ENCODE measurements around the gene ZNF677.
A peak's percentile ranks its signal among the peaks of the same experiment; 100 is the strongest.
"Not testable (repeated sequence)": the region's sequence is repeated elsewhere in the genome, so short reads cannot be mapped to it uniquely, and the experiment has no call there.

Gene ZNF677

DNA sequence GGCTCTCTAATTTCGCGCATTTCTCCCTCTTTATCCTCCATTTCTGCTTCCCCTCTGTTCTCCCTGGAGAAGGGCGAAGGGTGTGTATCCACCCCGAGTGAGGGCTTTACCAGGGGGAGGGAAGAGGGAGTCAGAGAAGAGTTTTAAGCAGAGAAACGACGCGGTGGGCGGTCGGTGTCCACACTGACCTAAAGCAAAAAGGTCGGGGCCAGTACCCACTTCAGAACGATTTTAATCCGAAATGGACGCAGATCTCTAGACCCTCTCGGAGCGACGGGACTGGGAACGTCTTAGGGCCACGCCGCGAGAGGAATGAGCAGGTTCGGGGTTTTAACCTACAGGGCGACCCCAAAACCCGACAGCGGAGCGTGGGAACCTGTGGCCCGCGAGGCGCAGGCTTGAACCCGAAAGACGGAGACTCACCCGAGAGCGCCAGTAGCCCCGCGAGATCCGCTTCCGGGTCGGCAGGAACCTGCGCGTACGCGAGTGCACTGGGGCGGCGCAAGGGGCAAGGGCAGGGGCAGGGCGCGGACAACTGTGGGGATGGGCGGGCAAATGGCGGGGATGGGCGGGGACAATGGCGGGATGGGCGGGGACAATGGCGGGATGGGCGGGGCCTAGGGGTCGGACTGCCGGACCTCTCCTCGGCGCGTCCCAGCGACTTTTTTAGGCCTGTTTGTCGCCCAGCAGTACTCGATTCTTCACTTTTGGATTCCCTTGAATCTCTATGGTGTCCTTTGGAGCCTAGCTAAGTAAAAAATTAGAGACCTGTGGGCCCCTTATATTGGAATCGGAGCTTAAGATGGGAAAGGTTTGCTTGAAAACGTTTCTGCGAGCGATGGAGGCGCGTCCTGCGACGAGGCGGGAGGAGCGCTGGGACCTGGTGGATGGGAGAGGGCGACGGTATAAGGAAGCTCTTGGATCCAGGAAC lies at the start of gene ZNF677:
TSS of gene ZNF677 (minus strand) at position 463 of the 931 bp plus-strand sequence. CDS start 3,323 bp downstream, outside the sequence.
- peak; percentile 29 to 85 (median 75) for DNase-seq

DNA sequence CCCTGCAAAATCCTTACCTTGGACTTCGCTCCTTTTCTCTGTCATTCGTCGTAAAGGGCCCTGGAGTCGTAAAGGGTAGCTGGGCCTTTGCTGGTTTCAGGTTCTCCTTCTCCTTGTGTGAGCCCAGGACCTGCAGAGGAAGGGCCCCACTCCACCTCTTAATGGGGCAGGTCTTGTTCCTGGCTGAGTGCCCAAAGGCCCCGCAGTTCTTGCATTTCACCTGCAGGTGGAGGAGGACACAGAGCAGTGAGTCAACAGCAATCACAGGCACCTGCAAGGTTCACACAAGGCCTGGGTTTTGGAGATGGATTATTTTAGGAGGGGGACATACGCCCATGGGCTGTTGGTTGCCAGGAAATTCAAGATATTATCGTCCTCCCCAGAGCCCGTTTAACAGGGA lies 46.7 kb upstream of the ZNF677 start:
- DNase-seq = peak in 1 of 6 experiments; percentile 1

DNA sequence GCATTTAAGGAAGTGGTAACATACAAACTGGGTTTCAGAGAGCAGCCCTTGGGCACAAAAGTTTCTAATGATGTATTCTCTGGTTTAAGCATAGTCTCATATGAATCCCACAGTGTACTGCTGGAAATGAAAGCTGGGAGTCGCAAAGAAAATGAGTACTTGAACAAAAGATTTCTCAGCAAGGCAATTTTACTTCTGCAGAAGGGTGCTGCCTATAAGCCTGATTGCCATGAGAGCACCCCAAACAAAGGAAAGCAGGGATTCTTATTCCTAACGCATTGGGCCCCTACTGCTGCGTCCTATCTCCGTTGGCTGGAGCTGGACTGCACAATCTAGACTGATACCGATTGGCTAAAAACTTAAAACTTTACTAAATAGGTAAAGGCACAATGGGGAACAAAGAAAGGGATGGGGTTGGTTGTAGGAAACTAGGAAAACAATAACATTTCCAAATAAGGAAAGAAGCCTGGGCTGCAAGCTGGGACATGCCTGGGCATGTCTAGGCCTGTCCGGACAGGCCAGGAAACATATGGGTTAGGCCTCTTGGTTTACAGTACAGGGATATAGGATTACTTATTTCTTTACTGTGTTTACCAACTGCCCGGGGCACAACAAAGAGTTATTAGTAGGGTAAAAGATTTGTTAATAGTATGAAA lies 40.2 kb upstream of the ZNF677 start:
- DNase-seq = no peak

DNA sequence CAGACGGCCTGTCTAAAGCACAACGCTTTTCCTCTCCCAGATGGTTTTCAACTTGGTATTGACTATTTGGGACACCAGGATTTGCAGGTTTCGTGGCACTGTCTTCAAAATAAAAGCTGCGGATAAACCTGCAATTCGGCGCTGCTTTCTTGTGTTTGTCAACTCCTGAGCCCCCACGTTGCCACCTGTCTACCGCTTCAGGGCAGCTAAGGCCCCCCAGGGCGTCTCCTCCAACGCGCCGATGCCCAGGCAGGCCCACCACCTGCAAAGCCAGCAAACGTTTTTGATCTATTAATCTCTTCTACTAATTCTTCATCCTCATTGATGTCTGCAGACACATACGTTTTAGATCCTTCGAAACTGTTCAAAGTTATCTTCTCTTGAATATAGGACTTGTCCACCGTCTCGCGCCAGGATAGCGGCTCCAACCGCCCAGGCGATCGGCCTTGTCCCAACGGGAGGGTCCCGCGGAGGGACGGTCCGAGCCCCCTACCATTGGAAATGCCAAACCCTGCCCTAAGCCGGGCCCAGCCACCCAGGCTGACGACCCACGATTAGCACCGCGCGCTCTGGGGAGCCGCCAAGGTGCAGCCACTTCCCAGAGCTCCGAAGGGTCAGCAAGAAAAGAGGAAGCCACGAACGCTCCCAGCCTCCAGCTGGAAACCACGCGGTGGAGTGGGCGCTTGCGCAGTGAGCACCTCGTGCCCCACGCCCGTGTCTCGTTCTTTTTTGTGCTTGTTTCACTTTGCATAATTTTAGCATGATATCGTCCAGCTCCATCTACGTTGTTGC lies 36.3 kb upstream of the ZNF677 start:
- DNase-seq = no peak

DNA sequence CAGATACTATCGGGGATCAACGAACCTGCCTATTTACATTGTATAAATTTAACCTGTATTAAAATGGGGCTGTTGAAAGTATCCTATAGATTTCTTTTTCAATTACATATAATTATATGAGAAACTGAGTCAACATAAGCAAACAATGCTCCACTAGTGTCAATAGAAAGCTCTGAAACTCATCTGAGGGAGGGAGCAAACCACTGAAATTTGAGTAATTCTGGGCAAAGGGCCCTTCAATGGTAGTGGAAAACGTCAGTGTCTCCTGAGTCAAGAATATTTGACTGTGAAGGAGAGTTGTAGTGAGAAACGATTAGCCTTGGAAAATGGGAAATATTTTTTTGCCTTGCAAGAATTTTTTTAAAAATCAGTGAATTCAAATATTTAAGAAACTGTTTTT lies 30.4 kb upstream of the ZNF677 start:
- DNase-seq = no peak

DNA sequence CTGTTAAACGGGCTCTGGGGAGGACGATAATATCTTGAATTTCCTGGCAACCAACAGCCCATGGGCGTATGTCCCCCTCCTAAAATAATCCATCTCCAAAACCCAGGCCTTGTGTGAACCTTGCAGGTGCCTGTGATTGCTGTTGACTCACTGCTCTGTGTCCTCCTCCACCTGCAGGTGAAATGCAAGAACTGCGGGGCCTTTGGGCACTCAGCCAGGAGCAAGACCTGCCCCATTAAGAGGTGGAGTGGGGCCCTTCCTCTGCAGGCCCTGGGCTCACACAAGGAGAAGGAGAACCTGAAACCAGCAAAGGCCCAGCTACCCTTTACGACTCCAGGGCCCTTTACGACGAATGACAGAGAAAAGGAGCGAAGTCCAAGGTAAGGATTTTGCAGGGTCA lies 27.3 kb upstream of the ZNF677 start:
- DNase-seq = peak in 1 of 6 experiments; percentile 3

DNA sequence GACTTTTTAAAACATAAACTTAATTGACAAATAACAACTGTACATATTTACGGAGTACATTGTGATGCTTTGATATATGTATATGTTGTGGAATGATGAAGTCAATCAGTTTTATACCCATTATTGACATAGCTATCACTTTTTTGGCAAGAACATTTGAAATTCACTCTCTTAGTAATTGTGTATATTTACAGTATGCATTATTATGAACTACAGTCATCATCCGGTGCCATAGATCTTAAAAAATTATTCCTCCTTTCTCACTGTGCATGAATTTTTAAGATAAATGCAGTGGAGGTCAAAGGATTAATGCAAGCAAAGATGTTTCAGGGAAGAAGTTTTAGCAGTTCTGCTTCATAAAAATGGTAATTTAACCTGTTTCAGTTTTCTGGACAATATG lies 20.8 kb upstream of the ZNF677 start:
- DNase-seq = no peak

DNA sequence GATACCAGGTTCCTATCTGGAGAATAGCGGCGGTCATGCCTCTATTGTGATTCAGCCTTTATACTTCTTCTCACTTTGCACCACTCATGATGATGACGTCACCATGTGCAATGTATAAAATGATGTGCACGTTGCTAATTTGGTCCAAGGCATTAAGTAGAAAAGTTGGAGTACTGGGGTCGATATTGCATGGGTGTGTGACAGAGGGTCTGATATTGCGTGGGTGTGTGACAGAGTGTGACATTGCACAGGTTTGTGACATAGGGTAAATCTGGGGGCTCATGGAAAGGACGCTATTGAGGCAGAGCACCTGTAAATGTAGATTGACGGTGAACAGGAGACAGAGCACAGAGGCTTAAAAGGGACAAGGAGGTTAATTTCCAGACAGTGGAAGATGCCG lies 17.4 kb upstream of the ZNF677 start:
- DNase-seq = no peak

DNA sequence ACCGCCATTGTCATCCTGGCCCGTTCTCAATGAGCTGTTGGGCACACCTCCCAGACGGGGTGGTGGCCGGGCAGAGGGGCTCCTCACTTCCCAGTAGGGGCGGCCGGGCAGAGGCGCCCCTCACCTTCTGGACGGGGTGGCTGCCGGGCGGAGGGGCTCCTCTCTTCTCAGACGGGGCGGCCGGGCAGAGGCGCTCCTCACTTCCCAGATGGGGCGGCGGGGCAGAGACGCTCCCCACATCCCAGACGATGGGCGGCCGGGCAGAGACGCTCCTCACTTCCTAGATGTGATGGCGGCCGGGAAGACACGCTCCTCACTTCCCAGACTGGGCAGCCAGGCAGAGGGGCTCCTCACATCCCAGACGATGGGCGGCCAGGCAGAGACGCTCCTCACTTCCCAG lies 15.2 kb upstream of the ZNF677 start:
- not testable (repeated sequence) for DNase-seq

DNA sequence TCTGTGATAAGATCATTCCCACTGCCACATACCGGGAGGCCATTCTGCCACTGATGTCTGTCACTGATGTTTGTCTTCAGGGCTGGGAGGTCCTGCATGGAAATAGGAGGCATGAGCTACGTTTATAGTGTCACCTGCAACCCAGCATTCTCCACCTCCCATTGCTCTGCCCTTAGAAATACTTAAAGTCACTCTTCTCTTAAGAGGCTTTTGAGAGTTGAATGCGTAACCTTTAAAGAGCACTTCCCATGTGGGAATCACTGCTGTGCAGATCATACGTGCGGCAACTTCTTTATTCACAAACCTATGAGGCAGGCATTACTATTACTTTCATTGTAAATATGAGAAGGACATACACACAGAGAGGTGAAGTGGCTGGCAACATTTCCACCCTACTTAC lies 12.9 kb upstream of the ZNF677 start, which contains the start of gene VN1R4:
TSS of gene VN1R4 (minus strand) at position 101 of the 400 bp plus-strand sequence. CDS start at position 43, 58 bp downstream.
- not testable (repeated sequence) for DNase-seq

DNA sequence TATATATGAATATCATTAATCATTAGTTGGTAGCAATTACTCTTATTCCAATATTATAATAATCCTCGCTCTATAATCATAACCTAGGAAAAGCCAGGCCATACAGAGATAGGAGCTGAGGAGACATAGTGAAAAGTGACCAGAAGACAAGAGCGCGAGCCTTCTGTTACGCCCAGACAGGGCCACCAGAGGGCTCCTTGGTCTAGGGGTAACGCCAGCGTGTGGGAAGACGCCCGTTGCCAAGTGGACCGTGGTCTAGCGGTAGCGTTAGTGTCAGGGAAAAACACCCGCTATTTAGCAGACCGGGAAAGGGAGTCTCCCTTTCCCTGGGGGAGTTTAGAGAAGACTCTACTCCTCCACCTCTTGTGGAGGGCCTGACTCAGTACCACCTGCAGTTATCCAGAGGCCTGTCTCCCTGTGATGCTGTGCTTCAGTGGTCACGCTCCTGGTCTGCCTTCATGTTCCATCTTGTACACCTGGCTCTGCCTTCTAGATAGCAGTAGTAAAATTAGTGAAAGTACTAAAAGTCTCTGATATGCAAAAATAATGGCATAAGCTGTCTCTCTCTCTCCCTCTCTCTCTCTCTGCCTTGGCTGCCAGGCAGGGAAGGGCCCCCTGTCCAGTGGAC lies 3.2 kb upstream of the ZNF677 start, which contains the start of gene VN1R2:
TSS of gene VN1R2 (plus strand) at position 578 of the 628 bp plus-strand sequence. CDS start 84 bp downstream, outside the sequence.
- DNase-seq = not testable (repeated sequence)

DNA sequence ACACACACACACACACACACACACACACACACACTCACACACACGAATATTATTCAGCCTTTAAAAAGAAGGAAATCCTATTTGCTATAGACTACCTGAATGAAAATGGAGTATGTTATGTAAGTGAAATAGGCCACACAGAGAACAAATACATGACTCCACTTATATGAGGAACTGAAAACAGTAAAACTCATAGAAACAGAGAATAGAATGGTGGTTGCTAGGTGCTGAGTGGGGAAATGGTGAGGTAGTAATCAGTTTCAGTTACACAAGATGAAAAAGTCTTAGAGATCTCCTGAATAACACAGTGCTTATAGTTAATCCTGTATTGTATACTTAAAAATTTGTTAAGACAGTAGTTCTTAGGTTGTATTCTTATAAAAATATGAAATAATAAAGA lies 8.2 kb downstream of the ZNF677 start:
- no peak for DNase-seq

DNA sequence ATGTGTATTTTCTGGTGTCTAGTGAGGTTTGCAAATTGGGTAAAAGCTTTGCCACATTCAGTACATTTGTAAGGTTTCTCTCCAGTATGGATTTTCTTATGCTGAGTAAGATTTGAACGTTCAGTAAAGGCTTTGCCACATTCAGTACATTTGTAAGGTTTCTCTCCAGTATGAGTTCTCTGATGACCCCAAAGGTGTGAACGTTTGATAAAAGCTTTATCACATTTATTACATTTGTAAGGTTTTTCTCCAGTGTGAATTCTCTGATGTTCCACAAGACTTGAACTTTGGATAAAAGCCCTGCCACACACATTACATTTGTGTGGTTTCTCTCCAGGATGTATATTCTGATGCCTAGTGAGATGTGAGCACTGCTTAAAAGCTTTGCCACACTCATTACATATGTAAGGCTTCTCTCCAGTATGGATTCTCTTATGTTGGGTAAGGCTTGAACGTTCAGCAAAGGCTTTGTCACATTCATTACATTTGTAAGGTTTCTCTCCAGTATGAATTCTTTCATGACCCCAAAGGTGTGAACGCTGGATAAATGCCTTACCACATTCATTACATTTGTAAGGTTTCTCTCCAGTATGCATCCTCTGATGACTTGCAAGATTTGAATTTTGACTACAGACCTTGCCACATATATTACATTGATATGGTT lies 17.4 kb downstream of the ZNF677 start:
- no peak for DNase-seq

DNA sequence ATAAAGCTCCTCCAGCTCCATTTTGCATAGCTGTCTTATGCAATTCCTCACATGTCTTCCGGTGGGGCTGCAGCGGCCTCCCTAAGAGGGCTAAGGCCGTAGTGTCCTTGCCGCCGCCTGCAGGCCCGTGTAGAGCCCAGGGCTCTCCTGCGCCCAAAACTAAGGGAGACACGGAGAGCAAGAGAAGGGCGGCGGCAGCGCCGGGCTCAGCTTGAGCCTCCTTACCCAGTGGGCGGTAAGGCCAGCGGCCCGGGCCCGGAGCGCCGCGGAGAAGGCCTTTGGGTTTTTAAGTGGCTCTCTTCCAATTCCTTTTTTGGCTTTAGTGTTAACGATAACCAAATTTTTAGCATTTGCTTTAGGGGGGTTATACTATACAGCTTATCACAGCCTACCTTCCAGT lies 30.1 kb downstream of the ZNF677 start:
- DNase-seq = no peak

DNA sequence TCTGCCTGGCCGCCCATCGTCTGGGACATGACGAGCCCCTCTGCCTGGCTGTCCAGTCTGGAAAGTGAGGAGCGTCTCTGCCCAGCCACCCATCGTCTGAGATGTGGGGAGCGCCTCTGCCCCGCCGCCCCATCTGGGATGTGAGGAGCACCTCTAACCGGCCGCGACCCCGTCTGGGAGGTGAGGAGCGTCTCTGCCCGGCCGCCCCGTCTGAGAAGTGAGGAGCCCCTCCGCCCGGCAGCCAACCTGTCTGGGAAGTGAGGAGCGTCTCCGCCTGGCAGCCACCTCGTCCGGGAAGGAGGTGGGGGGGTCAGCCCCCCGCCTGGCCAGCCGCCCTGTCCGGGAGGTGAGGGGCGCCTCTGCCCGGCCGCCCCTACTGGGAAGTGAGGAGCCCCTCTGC lies 32.0 kb downstream of the ZNF677 start:
- not testable (repeated sequence) for DNase-seq

DNA sequence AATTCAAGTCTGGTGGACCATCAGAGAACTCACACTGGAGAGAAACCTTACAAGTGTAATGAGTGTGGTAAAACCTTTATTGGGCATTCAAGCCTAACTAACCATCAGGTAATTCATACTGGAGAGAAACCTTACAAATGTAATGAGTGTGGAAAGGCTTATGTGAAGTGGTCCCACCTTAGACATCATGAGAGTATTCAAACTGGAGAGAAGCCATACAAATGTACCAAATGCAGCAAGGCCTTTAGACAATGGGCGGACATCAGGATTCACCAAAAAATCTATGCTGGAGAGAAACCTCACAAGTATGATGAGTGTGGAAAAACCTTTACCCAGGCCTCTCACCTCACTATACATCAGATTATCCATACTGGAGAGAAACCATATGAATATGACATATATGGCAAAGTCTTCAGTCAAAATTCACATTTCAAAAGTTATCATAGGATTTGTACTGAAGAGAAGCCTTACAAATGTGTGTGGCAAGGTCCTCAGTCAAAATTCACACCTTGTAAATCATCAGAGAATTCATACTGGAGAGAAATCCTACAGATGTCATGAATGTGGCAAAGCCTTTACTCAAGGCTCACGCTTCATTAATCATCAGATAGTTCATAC lies 41.9 kb downstream of the ZNF677 start:
- no peak for DNase-seq

DNA sequence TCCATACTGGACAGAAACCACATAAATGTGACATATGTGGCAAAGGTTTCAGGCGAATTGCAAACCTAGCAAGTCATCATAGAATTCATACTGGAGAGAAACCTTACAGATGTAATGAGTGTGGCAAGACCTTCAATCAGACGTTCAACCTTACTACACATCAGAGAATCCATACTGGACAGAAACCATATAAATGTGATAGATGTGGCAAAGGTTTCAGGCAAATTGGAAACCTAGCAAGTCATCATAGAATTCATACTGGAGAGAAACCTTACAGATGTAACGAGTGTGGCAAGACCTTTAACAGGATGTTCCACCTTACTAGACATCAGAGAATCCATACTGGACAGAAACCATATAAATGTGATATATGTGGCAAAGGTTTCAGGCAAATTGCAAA lies 43.1 kb downstream of the ZNF677 start:
- DNase-seq = not testable (repeated sequence)

DNA sequence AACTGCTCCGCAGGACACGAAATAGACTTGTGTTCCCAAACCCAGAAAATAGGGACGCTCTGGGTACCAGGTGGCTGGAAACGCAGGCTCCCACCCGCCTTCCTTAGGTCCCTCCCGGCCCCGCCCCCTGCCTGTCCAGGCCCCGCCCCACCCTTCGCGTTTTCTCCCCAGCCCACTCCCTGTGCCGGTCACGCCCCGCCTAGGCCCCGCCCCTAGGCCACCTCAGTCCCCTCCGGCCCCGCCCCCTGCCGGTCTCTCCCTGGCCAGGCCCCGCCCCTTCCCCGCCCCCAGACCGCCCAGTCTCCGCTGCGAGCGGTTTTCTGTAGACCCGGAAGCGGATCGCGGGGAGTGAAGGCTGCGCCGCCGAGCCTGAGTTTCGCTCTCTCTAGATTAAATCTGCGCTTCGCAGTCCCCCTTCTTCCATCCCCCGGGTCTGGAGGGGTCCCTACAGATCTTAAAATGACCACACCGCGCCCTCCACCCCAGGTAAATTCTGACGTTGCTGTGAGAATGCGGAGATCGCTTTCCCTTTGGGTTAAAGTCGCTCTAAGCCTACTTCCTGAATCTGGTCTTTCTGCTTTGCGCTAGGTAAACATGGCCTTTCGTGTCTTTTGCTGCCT lies 57.8 kb downstream of the ZNF677 start:
- DNase-seq = peak; percentile 84 to 98 (median 93)

DNA sequence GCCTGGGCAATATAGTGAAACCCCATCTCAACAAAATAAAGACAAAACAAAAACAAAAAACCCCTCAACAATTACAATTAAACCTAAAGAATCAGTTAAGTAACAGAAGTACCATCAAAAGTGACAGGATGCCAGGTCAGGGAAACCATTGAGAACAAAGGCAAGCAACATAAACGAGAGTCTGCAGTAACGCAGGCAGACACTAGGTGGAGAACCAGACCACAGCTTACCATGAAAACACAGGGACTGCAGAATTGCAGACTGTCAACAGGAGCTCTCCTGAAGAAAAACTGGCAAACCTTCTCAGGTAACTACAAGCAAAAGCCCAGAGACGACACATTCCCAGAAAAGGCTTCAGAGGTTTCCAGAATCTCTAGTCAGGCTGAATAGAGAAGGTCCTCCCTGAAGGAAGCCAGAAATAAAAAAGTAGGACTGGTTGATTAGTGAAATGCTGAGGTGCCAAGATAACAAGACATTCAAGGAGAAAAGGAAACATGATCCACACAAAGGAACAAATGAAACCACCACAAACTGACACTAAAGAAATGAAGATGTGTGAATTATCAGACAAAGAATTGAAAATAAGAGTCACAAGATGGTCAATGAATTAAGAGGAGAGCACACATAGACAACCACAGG lies 59.3 kb downstream of the ZNF677 start:
- DNase-seq = peak; percentile 12 to 82 (median 72)

DNA sequence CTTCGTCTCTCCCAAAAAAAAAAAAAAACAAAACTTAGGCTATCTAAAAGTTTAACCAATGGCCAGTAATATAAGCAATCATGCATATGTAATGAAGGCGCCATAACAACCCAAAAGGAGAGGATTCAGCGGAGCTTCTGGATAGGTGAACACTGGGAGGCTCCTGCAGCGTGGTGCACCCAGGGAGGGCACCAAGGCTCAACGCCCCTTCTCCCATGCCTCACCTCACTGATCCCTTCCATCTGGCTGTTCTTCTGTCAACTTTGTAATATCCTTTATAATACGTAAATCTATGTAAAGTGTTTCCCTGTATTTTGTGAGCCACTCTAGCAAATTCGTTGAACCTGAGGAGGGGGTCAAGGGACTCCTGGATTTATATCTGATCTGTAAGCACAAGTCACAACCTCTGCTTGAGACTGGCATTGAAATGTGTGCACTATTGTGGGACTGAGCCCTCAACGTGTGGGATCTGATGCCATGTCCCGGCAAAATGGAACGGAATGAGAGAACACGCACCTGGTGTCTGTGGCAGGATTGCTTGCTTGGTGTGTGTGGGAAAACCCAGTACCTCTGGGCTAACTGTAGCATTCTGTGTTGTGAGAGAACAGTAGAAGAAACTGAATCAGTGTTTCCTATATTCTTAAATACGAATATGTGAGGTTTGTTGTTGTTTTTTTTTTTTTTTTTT lies 61.0 kb downstream of the ZNF677 start:
- no peak for DNase-seq

All from stimulated activated naive CD4-positive, alpha-beta T cell (primary cell).